ENCODE data around the gene RTRAF. TPM values are rescaled to one million over a fixed set of nuclear protein-coding genes. Genes with fewer than 3 reads are reported as not detected.

RTRAF gene
- total and polyA plus RNA-seq, 10 of the 15 experiments (the other 5 are each of a cell fraction or from before 2014, with no cell fraction given) = 248 to 540 (median 368) TPM

GRCh38 chr14:52054678-52055077 lies 65.3 kb downstream of the RTRAF start:
- ATAC-seq = no peak
- Histone ChIP-seq H4K20me1 (ENCODE audit: control insufficient read depth, insufficient read depth) (no peaks in the 10 kb centered on the region), H2AFZ (ENCODE audit: control insufficient read depth, low read depth, low read length) (no peak overlapping the region), H3K9ac (ENCODE audit: control insufficient read depth, insufficient read depth, low read length) (no peak overlapping the region), H3K36me3 (ENCODE audit: control insufficient read depth in 2 of 2, insufficient read depth in 2 of 2, low read length in 1 of 2) (no peaks in the 10 kb centered on the region), H3K4me3 (no peak overlapping the region), H3K9me3 (replicated peaks; ENCODE audit: control insufficient read depth, insufficient read depth, low read length) (no peaks in the 10 kb centered on the region), H3K4me1 (ENCODE audit: control insufficient read depth, insufficient read depth, low read length) (no peaks in the 10 kb centered on the region), H3K79me2 (ENCODE audit: control insufficient read depth, insufficient read depth, low read length) (no peaks in the 10 kb centered on the region), H3K4me2 (ENCODE audit: control insufficient read depth, insufficient read depth) (no peak overlapping the region), H3K27me3 (replicated peaks in 1 of 2; ENCODE audit: control insufficient read depth in 2 of 2, insufficient read depth in 2 of 2, low read length in 1 of 2) (no peaks in the 10 kb centered on the region), H3K27ac (ENCODE audit: control insufficient read depth, insufficient read depth) (no peak overlapping the region)
- no TSS peak for BruUV-seq (replicated peaks)
- ChIA-PET SMC1A (ENCODE audit: uncharacterized antibody, unreplicated experiment) (no interaction called here), POLR2A (no interaction called here), CTCF (no interaction called here), RAD21 (ENCODE audit: unreplicated experiment) (no interaction called here)
- FAIRE-seq = no peak
- DNase-seq (ENCODE audit: low read depth, low spot score) = no peak
- in situ Hi-C loops (cut with MboI) (no loop called here), intact Hi-C loops (cut with micrococcal nuclease; ENCODE audit: unreplicated experiment) (no loop called here)
- TF ChIP-seq IRF4 (IDR thresholded peaks at IDR 0.05; ENCODE audit: low read depth, low read length) (no peak), NBN (IDR thresholded peaks at IDR 0.05) (no peak), MEF2B (IDR thresholded peaks at IDR 0.05; ENCODE audit: partially characterized antibody, poor library complexity, severe bottlenecking) (no peak), ATF7 (IDR thresholded peaks at IDR 0.05; ENCODE audit: low read depth) (no peak), ETV6 (conservative IDR thresholded peaks at IDR 0.05 in 1 of 2, IDR thresholded peaks at IDR 0.05 in 1 of 2; ENCODE audit: borderline replicate concordance in 1 of 2, low read depth in 1 of 2) (no peak), SMARCA5 (IDR thresholded peaks at IDR 0.05) (no peak), DPF2 (IDR thresholded peaks at IDR 0.05) (no peak)
- WGBS (ENCODE audit: insufficient coverage, insufficient replicate concordance, low lambda C conversion rate, missing lambda C conversion rate) = 0% methylated on average over 1 of the region's 1 CpG

GRCh38 chr14:52055167-52055566 lies 65.8 kb downstream of the RTRAF start:
- H3K9me3 ChIP-seq (replicated peaks; ENCODE audit: control insufficient read depth, insufficient read depth, low read length) = no peaks in the 10 kb centered on the region
- RAD21 ChIA-PET (ENCODE audit: unreplicated experiment) = no interaction called here
- no peak overlapping the region for H2AFZ ChIP-seq (ENCODE audit: control insufficient read depth, low read depth, low read length)
- ATAC-seq (no peak), DNase-seq (ENCODE audit: low read depth, low spot score) (no peak), FAIRE-seq (no peak)
- no peaks in the 10 kb centered on the region for H3K4me1 ChIP-seq (ENCODE audit: control insufficient read depth, insufficient read depth, low read length)
- no peaks in the 10 kb centered on the region; a peak in 1 of 4 replicates for H3K36me3 ChIP-seq (ENCODE audit: control insufficient read depth in 2 of 2, insufficient read depth in 2 of 2, low read length in 1 of 2)
- H3K9ac ChIP-seq (ENCODE audit: control insufficient read depth, insufficient read depth, low read length) = no peak overlapping the region
- CTCF ChIA-PET = no interaction called here
- intact Hi-C loops (cut with micrococcal nuclease; ENCODE audit: unreplicated experiment) = no loop called here
- no peaks in the 10 kb centered on the region; a peak in 1 of 4 replicates for H3K27me3 ChIP-seq (replicated peaks in 1 of 2; ENCODE audit: control insufficient read depth in 2 of 2, insufficient read depth in 2 of 2, low read length in 1 of 2)
- no peaks in the 10 kb centered on the region for H3K79me2 ChIP-seq (ENCODE audit: control insufficient read depth, insufficient read depth, low read length)
- no peak overlapping the region for H3K4me2 ChIP-seq (ENCODE audit: control insufficient read depth, insufficient read depth)
- 0% methylated on average over 2 of the region's 2 CpGs for WGBS (ENCODE audit: insufficient coverage, insufficient replicate concordance, low lambda C conversion rate, missing lambda C conversion rate)
- no TSS peak for BruUV-seq (replicated peaks)
- H3K4me3 ChIP-seq = no peak overlapping the region
- no peak for TF ChIP-seq FOXK2 (IDR thresholded peaks at IDR 0.05)
- TF ChIP-seq YBX1 (IDR thresholded peaks at IDR 0.05) = no peak
- no peak for TF ChIP-seq RAD51 (IDR thresholded peaks at IDR 0.05)
- no peak for TF ChIP-seq E2F8 (IDR thresholded peaks at IDR 0.05; ENCODE audit: low read depth, partially characterized antibody)
- no peak for TF ChIP-seq ZZZ3 (IDR thresholded peaks at IDR 0.05; ENCODE audit: control insufficient read depth, insufficient read length, low read depth)
- TF ChIP-seq SMAD1 (IDR thresholded peaks at IDR 0.05; ENCODE audit: low read depth, partially characterized antibody) = no peak
- no peaks in the 10 kb centered on the region for H4K20me1 ChIP-seq (ENCODE audit: control insufficient read depth, insufficient read depth)
- POLR2A ChIA-PET = no interaction called here
- in situ Hi-C loops (cut with MboI) = no loop called here
- H3K27ac ChIP-seq (ENCODE audit: control insufficient read depth, insufficient read depth) = no peak overlapping the region
- SMC1A ChIA-PET (ENCODE audit: uncharacterized antibody, unreplicated experiment) = no interaction called here
